GM18951 (cell line): ENCODE measurements around the gene OR14I1.

Experiments used
- POLR2A ChIP-seq: IDR thresholded peaks from 4 replicates; pipeline ENCODE4 v1.6.1; 2011; ENCODE audit warnings: mild to moderate bottlenecking; ENCODE audit not compliant: insufficient read length, insufficient read depth; ENCODE audit errors: extremely low read depth
- in situ Hi-C: fragments of 300-500 bp; cut with MboI; formaldehyde crosslinking; loops from one replicate; pipeline ENCODE4 v1.12.0; 2022; ENCODE audit warnings: low sequenced_read_pairs, mixed read lengths, inconsistent platforms; ENCODE audit not compliant: unreplicated experiment

Gene OR14I1

DNA sequence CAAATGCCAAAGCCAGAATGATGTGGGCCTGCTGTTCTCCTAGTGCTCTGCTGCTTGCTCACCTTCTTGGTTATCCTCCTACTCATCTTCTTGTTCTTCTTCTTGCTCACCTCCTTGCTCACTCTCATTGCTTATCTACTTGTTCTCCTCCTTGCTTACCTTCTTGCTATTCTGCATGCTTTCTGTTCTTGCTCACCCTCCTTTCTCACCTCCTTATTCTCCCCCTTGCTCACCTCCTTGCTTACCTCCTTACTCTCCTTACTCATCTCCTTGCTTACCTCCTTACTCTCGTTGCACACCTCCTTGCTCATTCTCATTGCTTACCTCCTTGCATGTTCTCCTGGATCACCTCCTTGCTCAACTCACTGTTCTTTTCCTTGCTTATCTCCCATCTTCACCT lies at the start of gene OR14I1:
Gene OR14I1, minus strand, starts transcription at position 53 of the 400 bp plus-strand sequence.
- no peak for TF ChIP-seq POLR2A
- in situ Hi-C loops = no loop called here

DNA sequence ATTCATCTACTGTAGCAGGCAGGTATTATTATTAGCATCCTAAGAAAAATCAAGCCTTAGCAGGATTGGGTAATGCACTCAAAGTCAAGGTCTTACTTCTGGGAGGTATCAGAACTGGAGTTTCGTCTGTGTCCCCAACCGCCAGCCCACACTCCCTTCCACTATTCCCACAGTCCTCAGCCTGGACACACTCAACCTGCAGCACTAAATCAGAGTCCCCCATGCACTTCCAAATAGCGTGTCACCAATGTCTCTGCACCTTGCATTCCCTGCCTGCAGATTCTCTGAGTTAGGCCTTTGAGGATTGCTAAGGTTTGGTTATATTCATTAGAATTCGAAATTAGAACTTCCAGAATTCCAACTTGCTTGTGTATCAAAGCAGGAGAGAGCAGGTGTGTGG lies 49.1 kb upstream of the OR14I1 start:
- in situ Hi-C loops = no loop called here
- no peak for TF ChIP-seq POLR2A

DNA sequence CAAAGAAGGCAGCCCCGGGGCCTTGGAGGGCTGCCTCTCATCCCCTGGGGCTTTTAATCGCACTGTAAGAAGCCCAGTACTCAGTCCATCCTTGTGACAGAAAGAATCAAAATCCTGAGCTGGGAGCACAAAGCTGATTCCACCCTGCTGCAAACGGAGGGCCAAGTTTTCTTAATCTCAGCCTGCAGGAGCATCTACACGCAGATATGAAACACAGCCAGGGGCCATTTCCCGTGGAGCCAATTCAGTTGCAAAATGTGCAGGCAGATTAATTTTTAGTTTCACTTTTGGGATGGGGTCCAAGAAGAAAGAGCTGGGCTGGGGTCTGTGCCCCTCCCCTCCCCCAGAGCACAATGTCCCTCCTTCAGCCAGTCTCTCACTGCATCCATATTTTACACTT lies 48.6 kb upstream of the OR14I1 start:
- no peak for TF ChIP-seq POLR2A
- in situ Hi-C loops = no loop called here

DNA sequence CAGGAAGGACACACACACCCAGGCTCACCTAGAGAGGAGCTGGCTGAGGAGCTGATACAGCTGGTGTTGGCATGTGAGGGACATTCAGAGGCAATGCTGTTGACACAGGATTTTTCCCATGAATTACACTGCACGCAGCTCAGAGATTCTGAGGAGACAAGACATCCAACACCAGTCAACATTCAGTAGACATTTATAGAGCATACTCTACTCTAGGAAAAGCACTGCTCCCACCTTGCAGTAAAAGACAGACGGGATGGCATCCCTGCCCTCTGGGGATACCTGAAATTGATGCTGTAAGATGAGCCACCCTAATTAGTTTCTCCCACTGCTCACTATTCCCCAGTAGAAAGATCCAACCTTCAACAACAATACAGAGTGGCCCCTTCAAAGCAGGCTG lies 47.9 kb upstream of the OR14I1 start:
- in situ Hi-C loops = no loop called here
- no peak for TF ChIP-seq POLR2A

DNA sequence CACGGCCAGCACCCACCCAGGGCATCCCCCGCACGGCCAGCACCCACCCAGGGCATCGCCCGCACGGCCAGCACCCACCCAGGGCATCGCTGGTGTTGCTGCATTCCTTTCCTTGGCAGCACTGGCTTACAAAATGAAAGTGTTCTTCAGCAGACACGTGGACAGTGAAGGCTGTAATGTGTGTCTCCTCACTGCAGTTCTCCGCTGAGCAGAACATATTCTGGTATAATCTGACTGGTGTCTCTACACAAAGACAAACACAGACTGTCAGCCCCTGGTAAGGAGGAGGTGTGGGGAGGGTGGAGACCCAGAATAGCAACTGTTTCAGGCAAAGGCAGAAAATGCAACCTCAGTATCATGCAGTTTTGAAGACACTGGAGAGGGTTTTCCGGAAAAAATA lies 45.6 kb upstream of the OR14I1 start:
- in situ Hi-C loops = no loop called here
- TF ChIP-seq POLR2A = no peak

DNA sequence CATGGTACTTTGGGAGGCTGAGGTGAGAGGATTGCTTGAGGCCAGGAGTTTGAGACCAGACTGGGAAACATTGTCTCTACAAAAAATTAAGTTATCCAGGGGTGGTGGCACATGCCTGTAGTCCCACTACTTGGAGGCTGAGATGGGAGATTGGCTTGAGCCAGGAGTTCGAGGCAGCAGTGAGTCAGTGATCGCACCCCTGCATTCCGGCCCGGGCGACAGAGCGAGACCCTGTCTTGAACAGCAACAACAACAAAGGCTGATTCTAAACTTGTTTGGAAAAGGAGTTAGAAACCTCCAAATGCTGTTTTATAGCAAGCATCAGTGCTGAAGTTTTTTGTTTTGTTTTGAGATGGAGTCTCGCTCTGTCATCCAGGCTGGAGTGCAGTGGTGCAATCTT lies 38.3 kb upstream of the OR14I1 start:
- TF ChIP-seq POLR2A = no peak
- in situ Hi-C loops = no loop called here

DNA sequence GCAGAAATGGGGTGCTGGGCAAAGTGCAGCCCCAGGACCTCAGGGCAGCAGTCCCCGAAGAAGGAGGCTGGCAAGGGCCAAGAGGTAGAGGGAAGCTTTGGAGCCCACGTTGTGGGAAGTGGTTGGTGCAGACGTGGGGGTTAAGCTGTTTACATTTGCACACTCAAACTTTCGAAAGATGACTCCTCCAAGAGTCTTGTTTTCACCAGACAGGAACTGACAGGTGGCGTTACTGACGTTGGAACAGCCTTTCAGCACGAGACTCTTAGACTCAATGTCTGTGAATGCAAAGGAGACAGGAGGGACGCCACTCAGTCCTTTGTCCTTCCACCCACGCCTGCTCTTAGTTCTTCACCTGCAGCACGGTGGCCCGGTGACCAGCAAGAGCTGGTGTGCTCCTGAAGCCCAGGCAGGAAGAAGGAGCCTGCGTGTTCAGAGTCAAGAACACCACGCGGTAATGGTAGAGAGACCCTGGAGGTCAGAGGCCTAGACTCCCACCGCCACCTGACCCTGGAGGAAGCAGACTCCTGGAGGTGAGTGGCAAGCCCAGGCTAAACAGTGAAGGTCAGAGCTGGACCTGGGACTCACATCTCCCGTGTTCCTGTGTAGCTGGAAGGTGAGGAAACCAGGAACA lies 37.1 kb upstream of the OR14I1 start:
- no peak for TF ChIP-seq POLR2A
- in situ Hi-C loops = no loop called here

DNA sequence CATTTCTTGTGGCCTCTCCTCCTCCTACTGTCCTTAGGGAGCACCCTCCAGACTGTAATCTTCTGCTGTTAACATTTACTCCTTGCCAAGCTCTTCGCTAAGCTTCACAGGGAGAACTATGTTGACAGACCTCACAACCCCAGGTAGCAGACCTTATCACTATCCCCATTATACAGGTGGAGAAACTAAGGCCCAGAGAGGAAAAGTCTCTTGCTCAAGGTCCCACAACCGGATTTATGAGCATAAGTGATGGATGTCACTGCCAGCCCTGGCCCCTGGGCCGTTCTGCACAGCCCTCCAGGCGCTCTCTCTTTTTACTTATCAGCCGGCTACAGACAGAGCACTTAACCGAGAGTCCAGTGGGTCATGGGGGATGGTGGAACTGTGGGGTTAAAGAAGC lies 34.9 kb upstream of the OR14I1 start:
- TF ChIP-seq POLR2A = no peak
- in situ Hi-C loops = no loop called here

DNA sequence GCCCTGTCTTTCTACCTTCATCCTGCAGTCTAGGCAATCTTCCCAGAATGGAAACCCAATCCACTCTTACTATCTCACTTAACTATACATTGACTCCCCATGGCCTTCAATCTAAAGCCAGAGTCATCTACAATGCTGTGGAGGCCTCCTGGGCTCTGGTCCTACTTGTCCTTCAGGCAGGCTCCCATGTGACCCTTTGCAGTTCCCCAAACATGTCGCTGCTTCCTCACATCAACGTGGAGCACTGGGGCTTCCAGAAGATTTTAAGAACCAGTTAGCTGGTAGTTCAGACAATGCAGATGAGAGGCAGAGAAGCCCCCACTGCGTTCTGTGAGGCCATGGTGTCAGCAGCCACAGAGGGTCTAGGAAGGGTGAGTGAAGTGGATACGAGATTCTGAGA lies 34.4 kb upstream of the OR14I1 start:
- TF ChIP-seq POLR2A = no peak
- in situ Hi-C loops = no loop called here

DNA sequence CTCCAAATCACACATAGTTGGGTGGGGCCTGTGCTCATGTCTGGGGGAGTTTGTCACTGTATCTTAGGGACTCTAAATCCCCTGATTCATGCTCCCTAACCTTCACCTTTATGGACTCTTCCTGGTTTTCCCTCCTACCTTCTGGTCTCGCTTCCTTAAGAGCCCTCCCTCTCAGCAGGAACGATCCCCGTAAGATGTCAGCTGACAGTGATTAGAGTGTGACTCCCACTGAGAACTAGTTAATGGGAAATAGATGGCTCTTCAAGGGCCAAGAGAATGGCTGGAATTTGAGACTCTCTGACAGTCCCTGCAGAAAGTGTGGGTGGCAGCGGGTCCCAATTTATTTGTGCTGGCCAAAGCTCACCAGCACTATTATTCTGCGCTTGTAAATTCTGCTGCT lies 31.0 kb upstream of the OR14I1 start:
- no peak for TF ChIP-seq POLR2A
- in situ Hi-C loops = no loop called here

DNA sequence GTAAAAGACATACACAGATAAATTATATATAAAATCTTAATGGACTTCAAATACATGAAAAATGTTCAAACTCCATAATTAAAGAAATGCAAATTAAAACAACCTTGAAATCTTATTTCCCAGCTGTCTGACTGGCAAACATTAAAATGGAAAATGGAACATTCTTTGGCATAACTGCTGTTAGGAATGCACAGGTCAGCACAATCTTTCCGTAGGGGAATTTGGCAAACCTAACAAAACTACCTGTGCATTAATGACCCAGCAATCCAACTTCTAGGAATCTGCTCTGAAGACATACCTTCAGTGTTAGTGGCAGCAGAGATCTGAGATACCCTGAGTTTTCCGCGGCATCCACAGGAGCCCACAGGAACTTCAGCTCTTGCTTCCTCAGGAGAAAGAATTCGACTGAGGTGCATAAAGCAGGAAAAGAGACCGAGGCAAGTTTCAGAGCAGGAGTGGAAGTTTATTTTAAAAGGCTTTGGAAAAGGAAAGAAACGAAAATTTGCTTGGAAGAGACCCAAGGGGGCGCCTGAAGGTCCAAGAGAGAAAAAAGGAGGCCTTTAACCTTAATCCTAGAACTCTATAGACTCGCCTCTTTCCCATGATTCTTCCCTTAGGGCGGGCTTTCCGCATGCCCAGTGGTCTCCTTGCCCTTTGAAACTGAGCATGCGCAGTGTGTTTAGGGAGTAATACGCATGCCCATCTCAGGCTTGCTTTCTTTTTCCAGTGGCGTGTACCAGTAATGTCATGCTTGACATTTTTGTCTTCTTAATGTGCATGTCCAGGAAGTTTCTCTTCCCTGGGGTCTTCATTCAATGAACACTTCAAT lies 28.2 kb upstream of the OR14I1 start:
- in situ Hi-C loops = no loop called here

DNA sequence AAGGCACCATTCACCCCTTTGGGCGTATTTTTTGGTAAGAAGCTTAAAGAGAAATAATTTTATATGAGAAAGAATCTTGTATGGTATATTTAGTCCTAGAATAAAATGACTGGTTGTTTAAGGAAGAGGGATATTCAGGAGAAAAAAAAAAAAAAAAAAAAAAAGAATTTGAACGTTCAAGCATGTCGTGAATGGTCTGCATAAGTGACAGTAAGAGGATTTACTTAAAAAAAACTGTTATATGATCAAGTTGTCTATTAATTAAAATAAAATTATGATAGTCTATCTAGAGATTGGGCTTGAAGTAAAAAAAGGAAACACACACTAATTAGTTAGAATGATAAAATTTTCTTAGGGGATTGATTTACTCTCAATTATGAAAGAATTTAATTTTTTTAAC lies 11.7 kb upstream of the OR14I1 start:
- in situ Hi-C loops = no loop called here
- no peak for TF ChIP-seq POLR2A

More for the DNA sequence above, 28.2 kb upstream of the OR14I1 start:
- TF ChIP-seq POLR2A = no peak

DNA sequence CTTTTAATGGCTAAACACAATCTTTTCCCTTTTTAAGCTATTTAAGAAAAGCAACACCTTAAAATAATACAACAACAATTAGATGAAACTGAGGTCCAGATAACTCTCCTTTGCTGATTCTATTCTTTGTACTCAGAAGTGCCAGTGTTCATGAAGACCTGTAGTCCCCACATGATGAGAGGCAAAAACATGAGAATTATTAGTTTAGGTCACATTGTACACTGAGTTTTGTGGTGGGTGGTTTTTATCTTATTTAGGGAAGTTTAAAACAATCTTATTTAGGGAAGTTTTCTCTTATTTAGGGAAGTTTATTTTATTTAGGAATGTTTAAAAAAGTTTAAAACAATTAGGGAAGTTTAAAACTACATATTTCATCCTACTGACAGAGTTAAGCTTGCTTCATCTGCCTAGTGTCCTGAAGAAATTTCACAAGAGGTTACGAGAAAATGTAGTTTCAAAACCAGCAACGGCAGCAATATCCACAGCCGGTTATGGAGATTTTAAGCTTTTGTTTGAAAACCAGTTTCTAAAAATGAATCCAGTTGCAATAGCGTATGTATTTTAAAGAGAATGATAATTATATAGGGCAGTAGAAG lies 7.8 kb upstream of the OR14I1 start:
- TF ChIP-seq POLR2A = no peak
- in situ Hi-C loops = no loop called here

DNA sequence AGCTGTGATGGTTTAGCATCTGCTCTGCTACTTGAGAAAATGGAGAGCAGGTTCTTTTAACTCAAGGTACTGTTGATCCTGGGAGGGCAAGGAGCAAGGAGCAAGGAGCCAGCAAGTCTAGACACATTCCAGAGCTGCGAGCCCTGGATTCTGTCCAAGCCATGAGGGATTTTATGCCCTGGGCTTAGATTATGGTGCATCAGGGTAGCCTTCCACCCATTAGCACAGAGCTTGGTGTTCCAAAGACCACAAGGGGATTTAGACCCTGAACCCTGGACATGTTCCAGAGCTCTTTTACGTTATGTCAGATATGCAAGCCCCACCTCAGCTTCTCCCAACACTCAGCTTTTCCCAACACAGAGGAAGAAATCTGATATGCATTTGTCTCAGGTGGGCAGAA lies 2.0 kb upstream of the OR14I1 start:
- in situ Hi-C loops = no loop called here
- no peak for TF ChIP-seq POLR2A
